Heart left ventricle (tissue), 16 donors: ENCODE measurements around the gene TUT4. TPM values are rescaled to one million over a fixed set of nuclear protein-coding genes. Genes with fewer than 3 reads are reported as not detected.

Source experiments
- ATAC-seq, 4 donors: fragments of 200-7000 bp; cut with Tn5 transposase; one replicate each; pipeline ENCODE4 v1.9.1; 2020 to 2022; ENCODE audit warnings: moderate library complexity in 4 of 4, mild to moderate bottlenecking in 3 of 4, moderate number of reproducible peaks in 1 of 4
- DNase-seq, 5 donors: peaks; one replicate each; pipeline ENCODE4 v3.0.0-alpha.2; 2020
- H3K27ac ChIP-seq, 12 donors: fragments of 200-600 bp; sonication (generic) in 4 of 12; one replicate each; pipeline versions ENCODE4 v1.5.0 to v1.8.0; 2016 to 2022; ENCODE audit warnings: mild to moderate bottlenecking in 2 of 12
- H3K27me3 ChIP-seq, 9 donors: fragments of 200-600 bp; sonication (generic) in 2 of 9; one replicate each; pipeline versions ENCODE4 v1.5.1 to v1.8.0; 2016 to 2022; ENCODE audit warnings: mild to moderate bottlenecking in 3 of 9
- H3K36me3 ChIP-seq, 9 donors: fragments of 200-600 bp; sonication (generic) in 2 of 9; one replicate each; pipeline versions ENCODE4 v1.5.0 to v1.8.0; 2018 to 2022; ENCODE audit warnings: mild to moderate bottlenecking in 2 of 9
- H3K4me1 ChIP-seq, 12 donors: fragments of 200-600 bp; sonication (generic) in 4 of 12; one replicate each; pipeline versions ENCODE4 v1.5.0 to v1.8.0; 2016 to 2022; ENCODE audit warnings: mild to moderate bottlenecking in 3 of 12
- H3K4me3 ChIP-seq, 12 donors: fragments of 200-600 bp; sonication (generic) in 4 of 12; one replicate each; pipeline versions ENCODE4 v1.5.0 to v1.8.0; 2017 to 2022; ENCODE audit warnings: mild to moderate bottlenecking in 9 of 12, moderate library complexity in 4 of 12
- H3K9me3 ChIP-seq, 12 donors: fragments of 200-600 bp; sonication (generic) in 4 of 12; one replicate each; pipeline versions ENCODE4 v1.5.0 to v1.8.0; 2016 to 2022; ENCODE audit warnings: mild to moderate bottlenecking in 1 of 12
- POLR2A ChIP-seq, 2 donors: fragments of 450-650 bp; IDR thresholded peaks; one replicate each; pipeline ENCODE4 v1.6.1; 2017; ENCODE audit warnings: antibody characterized with exemption in 2 of 2, mild to moderate bottlenecking in 2 of 2, moderate library complexity in 2 of 2
- WGBS, 4 donors: extraction: QIAGEN DNeasy Blood & Tissue Kit in 2 of 4; methylation state at CpG; one replicate each; pipeline versions ENCODE4 v1.1.5 to v1.1.7; 2013 to 2018; 5-methylcytosine and 5-hydroxymethylcytosine counted together
- intact Hi-C, 10 donors: fragments of 100-400 bp; cut with DNase I; formaldehyde crosslinking; loops; one replicate each; pipeline versions ENCODE4 v1.11.1 to v1.14.2; 2022
- polyA plus RNA-seq, 2 donors: library from polyadenylated mRNA; stranded (reverse); fragments of 200-250 nt; gene quantifications; one replicate each; pipeline ENCODE4 v1.2.3, GENCODE V29; 2013
- total RNA-seq, 9 donors: library from RNA; depleted of rRNA in 2 of 9; stranded (reverse); fragments of >200 nt in 2 of 9; fragmentation: NEBNext Ultra II Directional in 3 of 9; extraction: Animal tissue kit (Norgen Biotek cat#: 25700) in 3 of 9; gene quantifications; one replicate each; pipeline versions ENCODE4 v1.1.0 to v1.2.4, GENCODE V29; 2016 to 2023
- TF ChIP-seq, protein P1 (sequence below), 12 donors: fragments of 200-600 bp; sonication (generic) in 4 of 12; IDR thresholded peaks; one replicate each; pipeline versions ENCODE4 v1.5.0 to v1.8.0; 2018 to 2022; ENCODE audit warnings: antibody characterized with exemption in 12 of 12, mild to moderate bottlenecking in 5 of 12
- donor health status: ischemic (EF 13 %, LVEDD 7.1; RV severe dilation, severe dysfunction).
- donor health status: healthy with polysubstance abuse.
- donor health status: DM: no; HTN: yes; CAD: no.
- donor health status: DM: no; HTN: no; CAD: no.
- donor health status: ischemic (EF 25% LVEDD 6.9; RV normal size, moderate dysfunction).
- donor health status: ischemic (EF 25% LVEDD 5.7; RV mildly dilated, moderate dysfunction).
- donor health status: healthy.
- donor health status: DM: yes; HTN: yes; CAD: no.
- donor health status: ischemic (EF 35%, LVEDD 5.7; RV mildly dilated, moderate dysfunction).
- donor health status: nonischemic (EF 11% LVEDD 7.7; RV severe dilation, severe dysfunction).
- donor health status: DM: yes; HTN: yes; CAD: no.
- donor health status: PGD.
- donor health status: ischemic (EF 29% LVEDD 5.4; RV normal size, mild dysfunction).
- donor health status: nonischemic (EF 23%, LVEDD 6.1; RV moderate dilation, normal function).

The TUT4 gene
- total and polyA plus RNA-seq, 11 donors = 14.8 to 43.8 (median 30.4) TPM

DNA sequence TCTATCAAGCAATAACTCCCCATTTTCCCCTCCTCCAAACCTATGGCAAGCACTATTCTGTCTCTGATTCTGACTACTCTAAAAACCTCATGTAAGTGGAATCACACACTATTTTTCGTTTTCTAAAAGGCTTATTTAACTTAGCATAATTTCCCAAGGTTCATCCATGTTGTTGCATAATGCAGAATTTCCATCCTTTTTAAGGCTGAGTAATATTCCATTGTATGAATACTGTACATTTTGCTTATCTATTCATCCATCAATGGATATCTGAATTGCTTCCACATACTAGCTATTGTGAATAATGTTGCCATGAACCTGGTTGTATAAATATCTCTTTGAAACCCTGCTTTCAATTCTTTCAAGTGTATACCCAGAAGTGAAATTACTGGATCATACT is 48.2 kb downstream of the TUT4 start:
- ATAC-seq = no peak
- peaks cover 0 to 33% (median 23%) of the 10 kb centered on the region in 9 donors for H3K36me3 ChIP-seq

DNA sequence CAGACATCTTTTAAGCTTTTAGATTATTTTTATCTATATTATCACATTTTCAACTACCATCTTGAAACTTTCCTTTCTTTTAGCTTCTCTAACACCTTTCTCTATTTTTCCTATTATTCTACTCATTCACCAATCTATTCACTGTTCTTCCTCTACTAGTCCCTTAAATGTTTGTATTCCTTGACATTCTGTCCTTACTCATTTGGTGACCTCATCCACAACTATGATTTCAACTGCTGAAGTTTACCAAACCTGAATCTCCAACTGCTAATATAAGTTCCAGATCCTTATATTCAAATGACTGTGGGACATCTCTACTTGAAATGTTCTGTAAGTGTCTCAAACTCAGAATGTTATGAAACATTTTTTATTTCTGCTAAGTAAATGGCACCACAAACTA is 49.2 kb downstream of the TUT4 start:
- intact Hi-C loops = loop anchor here in 1 of 10 donors (10.0 kb wide), 1 partner anchor 1139 kb away; no protein-coding TSS in a partner anchor
- DNase-seq (no peak), ATAC-seq (no peak)
- Histone ChIP-seq H3K27me3 (no peaks in the 10 kb centered on the region), H3K36me3 (peaks cover 0 to 28% (median 19%) of the 10 kb centered on the region in 9 donors), H3K4me1 (no peaks in the 10 kb centered on the region), H3K27ac (no peak overlapping the region), H3K4me3 (no peak overlapping the region), H3K9me3 (no peaks in the 10 kb centered on the region)
- TF ChIP-seq, protein P1, sequence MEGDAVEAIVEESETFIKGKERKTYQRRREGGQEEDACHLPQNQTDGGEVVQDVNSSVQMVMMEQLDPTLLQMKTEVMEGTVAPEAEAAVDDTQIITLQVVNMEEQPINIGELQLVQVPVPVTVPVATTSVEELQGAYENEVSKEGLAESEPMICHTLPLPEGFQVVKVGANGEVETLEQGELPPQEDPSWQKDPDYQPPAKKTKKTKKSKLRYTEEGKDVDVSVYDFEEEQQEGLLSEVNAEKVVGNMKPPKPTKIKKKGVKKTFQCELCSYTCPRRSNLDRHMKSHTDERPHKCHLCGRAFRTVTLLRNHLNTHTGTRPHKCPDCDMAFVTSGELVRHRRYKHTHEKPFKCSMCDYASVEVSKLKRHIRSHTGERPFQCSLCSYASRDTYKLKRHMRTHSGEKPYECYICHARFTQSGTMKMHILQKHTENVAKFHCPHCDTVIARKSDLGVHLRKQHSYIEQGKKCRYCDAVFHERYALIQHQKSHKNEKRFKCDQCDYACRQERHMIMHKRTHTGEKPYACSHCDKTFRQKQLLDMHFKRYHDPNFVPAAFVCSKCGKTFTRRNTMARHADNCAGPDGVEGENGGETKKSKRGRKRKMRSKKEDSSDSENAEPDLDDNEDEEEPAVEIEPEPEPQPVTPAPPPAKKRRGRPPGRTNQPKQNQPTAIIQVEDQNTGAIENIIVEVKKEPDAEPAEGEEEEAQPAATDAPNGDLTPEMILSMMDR (IDR thresholded peaks at IDR 0.05) = no peak
- no peak for TF ChIP-seq POLR2A (IDR thresholded peaks at IDR 0.05)

More for the DNA sequence above, 48.2 kb downstream of the TUT4 start:
- H3K27me3 ChIP-seq = no peaks in the 10 kb centered on the region
- H3K4me1 ChIP-seq = no peaks in the 10 kb centered on the region
- H3K27ac ChIP-seq = no peak overlapping the region
- WGBS, 4 donors = 95 to 99% (median 97%) methylated on average over 1 of the region's 1 CpG
- no peaks in the 10 kb centered on the region for H3K9me3 ChIP-seq
- intact Hi-C loops = loop anchor here in 1 of 10 donors (10.0 kb wide), 1 partner anchor 1140 kb away; no protein-coding TSS in a partner anchor
- TF ChIP-seq, protein P1 (IDR thresholded peaks at IDR 0.05) = no peak
- TF ChIP-seq POLR2A (IDR thresholded peaks at IDR 0.05) = no peak
- H3K4me3 ChIP-seq = no peak overlapping the region
- no peak for DNase-seq

DNA sequence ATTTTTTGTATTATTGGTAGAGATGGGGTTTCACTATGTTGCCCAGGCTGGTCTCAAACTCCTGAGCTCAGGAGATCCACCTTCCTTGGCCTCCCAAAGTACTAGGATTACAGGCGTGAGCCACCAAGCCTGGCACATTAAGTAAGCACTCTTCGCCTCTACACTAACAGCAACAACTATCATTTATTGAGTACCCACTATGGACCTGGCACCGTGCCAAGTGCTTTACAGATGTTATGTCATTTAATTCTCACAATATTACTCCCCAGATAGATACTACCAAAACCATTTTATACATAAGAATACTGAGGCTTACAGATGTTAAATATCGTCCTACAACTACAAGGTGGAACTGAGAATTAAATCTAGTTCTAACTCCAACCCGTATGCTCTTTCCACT is 50.1 kb downstream of the TUT4 start:
- intact Hi-C loops = loop anchor here in 1 of 10 donors (10.0 kb wide), 1 partner anchor 1138 kb away; no protein-coding TSS in a partner anchor
- H3K9me3 ChIP-seq = no peaks in the 10 kb centered on the region
- ATAC-seq (no peak), DNase-seq (no peak)
- no peak for TF ChIP-seq POLR2A (IDR thresholded peaks at IDR 0.05)
- TF ChIP-seq, protein P1 (IDR thresholded peaks at IDR 0.05) = no peak
- no peak overlapping the region for H3K4me3 ChIP-seq
- H3K27me3 ChIP-seq = no peaks in the 10 kb centered on the region
- H3K27ac ChIP-seq = no peak overlapping the region
- H3K4me1 ChIP-seq = no peaks in the 10 kb centered on the region
- peaks cover 0 to 23% (median 15%) of the 10 kb centered on the region in 9 donors for H3K36me3 ChIP-seq
- 74 to 87% (median 84%) methylated on average over 5 of the region's 5 CpGs for WGBS, 4 donors

DNA sequence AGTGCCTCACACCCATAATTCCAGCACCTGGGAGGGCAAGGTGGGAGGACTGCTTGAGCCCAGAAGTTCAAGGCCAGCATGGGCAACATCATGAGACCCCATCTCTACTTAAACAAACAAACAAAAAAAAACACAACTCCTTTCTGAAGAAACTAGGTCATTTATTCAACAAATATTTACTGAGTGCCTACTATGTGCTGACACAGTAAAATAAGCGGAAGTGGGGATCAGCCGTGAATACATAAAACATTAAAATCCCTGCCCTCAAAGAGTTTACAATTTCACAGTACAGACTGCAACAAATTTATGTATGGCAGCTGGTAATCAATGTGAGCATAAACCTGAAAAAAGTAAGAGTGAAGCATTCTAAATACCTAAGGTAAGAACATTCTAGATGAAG is 65.3 kb downstream of the TUT4 start:
- Histone ChIP-seq H3K4me1 (no peaks in the 10 kb centered on the region), H3K27ac (no peak overlapping the region), H3K9me3 (no peaks in the 10 kb centered on the region), H3K4me3 (no peak overlapping the region), H3K36me3 (peaks cover 0 to 75% (median 38%) of the 10 kb centered on the region in 9 donors), H3K27me3 (no peaks in the 10 kb centered on the region)
- no peak for TF ChIP-seq POLR2A (IDR thresholded peaks at IDR 0.05)
- TF ChIP-seq, protein P1 (IDR thresholded peaks at IDR 0.05) = no peak
- DNase-seq (no peak), ATAC-seq (no peak)
- 94 to 100% (median 99%) methylated on average over 2 of the region's 2 CpGs for WGBS, 4 donors
- intact Hi-C loops = no loop called here
